HG02798 (cell line): ENCODE data around the gene TRIM14.
"Not testable (repeated sequence)": the region's sequence is repeated elsewhere in the genome, so short reads cannot be mapped to it uniquely, and the experiment has no call there.

Source experiments
- ATAC-seq: cut with Tn5 transposase; IDR thresholded peaks from one replicate; pipeline ENCODE4 v1.9.1; 2021; ENCODE audit warnings: mild to moderate bottlenecking; ENCODE audit not compliant: unreplicated experiment, poor library complexity

The TRIM14 gene

GRCh38 chr9:98085944-98086343 is 33.1 kb downstream of the TRIM14 start:
- no peak for ATAC-seq

- no peak for ATAC-seq
Measured at GRCh38 chr9:98085058-98085457, 34.0 kb downstream of the TRIM14 start.

GRCh38 chr9:98084396-98084795 is 34.6 kb downstream of the TRIM14 start:
- ATAC-seq = no peak

- no peak for ATAC-seq
Measured at GRCh38 chr9:98083566-98084183, 35.3 kb downstream of the TRIM14 start.

GRCh38 chr9:98083061-98083501 is 35.9 kb downstream of the TRIM14 start:
- ATAC-seq = no peak

GRCh38 chr9:98081477-98082219 is 37.4 kb downstream of the TRIM14 start:
- ATAC-seq = no peak

GRCh38 chr9:98080780-98081179 is 38.2 kb downstream of the TRIM14 start:
- ATAC-seq = no peak

GRCh38 chr9:98080326-98080725 is 38.7 kb downstream of the TRIM14 start:
- no peak for ATAC-seq

GRCh38 chr9:98078895-98079294 is 40.1 kb downstream of the TRIM14 start:
- no peak for ATAC-seq

GRCh38 chr9:98076514-98076890 is 42.5 kb downstream of the TRIM14 start:
- ATAC-seq = not testable (repeated sequence)

GRCh38 chr9:98075332-98075805 is 43.7 kb downstream of the TRIM14 start:
- ATAC-seq = no peak

GRCh38 chr9:98074115-98074990 is 44.7 kb downstream of the TRIM14 start:
- no peak for ATAC-seq

- no peak for ATAC-seq
Measured at GRCh38 chr9:98071737-98072136, 47.3 kb downstream of the TRIM14 start.

- ATAC-seq = no peak
Measured at GRCh38 chr9:98070704-98071103, 48.3 kb downstream of the TRIM14 start.

- ATAC-seq = no peak
Measured at GRCh38 chr9:98069551-98069950, 49.5 kb downstream of the TRIM14 start.

- ATAC-seq = no peak
Measured at GRCh38 chr9:98067184-98067583, 51.8 kb downstream of the TRIM14 start.

GRCh38 chr9:98066235-98066634 is 52.8 kb downstream of the TRIM14 start:
- no peak for ATAC-seq

- no peak for ATAC-seq
Measured at GRCh38 chr9:98064623-98065392, 54.2 kb downstream of the TRIM14 start.

GRCh38 chr9:98062161-98062560 is 56.9 kb downstream of the TRIM14 start:
- ATAC-seq = no peak

GRCh38 chr9:98057138-98057799 is 61.8 kb downstream of the TRIM14 start:
- ATAC-seq = no peak
